ENCODE measurements around the gene MDFI. TPM values are rescaled to one million over a fixed set of nuclear protein-coding genes. Genes with fewer than 3 reads are reported as not detected.

The MDFI gene
- total RNA-seq, 4 donors from 2014 or later, result 24.3 to 120 (median 45.3) TPM

- ATAC-seq (ENCODE audit: low FRiP score) (no peak), DNase-seq (ENCODE audit: low spot score) (no peak)
- TF ChIP-seq, protein P1, sequence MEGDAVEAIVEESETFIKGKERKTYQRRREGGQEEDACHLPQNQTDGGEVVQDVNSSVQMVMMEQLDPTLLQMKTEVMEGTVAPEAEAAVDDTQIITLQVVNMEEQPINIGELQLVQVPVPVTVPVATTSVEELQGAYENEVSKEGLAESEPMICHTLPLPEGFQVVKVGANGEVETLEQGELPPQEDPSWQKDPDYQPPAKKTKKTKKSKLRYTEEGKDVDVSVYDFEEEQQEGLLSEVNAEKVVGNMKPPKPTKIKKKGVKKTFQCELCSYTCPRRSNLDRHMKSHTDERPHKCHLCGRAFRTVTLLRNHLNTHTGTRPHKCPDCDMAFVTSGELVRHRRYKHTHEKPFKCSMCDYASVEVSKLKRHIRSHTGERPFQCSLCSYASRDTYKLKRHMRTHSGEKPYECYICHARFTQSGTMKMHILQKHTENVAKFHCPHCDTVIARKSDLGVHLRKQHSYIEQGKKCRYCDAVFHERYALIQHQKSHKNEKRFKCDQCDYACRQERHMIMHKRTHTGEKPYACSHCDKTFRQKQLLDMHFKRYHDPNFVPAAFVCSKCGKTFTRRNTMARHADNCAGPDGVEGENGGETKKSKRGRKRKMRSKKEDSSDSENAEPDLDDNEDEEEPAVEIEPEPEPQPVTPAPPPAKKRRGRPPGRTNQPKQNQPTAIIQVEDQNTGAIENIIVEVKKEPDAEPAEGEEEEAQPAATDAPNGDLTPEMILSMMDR (IDR thresholded peaks at IDR 0.05), result no peak
Observed at GRCh38 chr6:41692730-41693129, 54.5 kb downstream of the MDFI start.

DNA sequence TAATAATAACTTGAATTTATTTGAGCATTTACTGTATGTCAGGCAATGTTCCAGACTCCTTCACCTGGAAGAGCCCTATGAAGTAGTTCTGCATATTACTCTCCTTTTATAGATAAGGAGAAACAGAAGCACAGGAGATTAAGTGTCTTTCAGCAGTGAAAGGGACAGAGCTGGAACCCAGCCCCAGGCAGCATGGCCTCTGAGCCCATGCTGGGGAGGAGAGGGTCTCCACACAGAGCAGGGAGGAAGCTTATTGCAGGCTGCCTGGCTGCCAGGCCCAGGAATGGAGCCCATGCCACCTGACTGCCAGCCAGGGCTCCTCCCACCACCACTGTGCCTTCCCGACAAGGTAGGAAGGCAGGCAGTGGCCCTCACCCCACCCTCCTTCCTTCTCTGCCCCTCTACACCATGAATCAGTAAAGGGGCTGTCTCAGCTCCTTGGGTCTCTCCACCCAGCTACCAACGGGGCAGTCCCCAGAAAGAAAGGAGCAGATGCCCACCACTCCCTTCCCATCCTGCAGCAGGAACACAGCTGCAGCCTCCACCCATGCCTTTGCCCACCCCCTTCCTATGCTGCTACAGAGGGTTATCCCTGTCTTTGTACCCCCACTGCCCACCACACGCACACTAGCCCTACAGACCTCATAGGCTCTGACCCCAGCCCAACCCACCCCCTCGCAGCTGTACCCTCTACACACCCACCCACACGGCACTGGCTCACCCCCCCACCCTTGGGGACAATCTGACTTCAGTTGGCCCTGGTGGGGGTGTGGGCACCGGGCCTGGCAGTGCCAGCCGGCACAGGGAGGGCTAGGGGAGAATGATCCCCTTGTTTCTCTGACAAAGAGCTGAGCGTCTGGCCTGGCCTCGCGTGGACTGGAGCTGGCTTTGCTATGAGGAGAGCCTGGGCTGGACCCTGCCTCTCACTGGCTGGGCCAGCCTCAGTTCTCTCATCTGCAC lies 55.3 kb downstream of the MDFI start:
- DNase-seq (ENCODE audit: low spot score), result no peak
- ATAC-seq (ENCODE audit: low FRiP score), result no peak
- TF ChIP-seq, protein P1 (IDR thresholded peaks at IDR 0.05), result no peak

DNA sequence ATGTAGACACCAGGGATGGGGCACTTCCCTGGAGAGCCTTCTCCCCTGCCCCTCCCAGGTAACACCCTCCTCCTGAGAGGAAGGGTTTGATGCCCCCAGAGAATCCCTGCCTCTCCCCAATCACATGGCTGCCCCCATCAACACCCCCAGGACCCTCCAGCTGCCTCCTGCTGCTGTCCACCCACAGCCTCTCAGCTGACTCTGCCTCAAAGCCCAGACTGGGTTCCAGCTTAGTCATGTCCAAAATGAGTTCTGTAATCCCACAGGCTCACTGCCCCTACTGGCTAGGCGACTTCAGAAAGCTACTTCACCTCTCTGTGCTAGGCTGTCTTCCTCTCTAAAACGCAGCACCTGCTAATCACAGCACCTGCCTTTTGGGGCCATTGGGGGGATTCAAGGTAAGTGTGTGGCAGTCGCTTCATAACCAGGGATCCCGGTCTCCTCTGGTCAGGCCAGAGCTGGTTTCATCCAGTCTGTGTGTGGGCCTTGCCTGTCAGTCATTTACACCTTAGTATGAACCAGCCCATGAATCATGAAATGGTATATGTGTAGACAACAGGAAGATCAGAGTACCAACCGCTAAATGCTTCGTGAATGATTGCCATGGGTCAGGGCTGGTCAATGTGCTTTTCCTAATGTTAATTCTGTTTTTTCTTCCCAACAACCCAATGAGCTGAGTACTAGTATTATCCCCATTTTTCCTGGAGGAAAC lies 56.7 kb downstream of the MDFI start:
- TF ChIP-seq, protein P1 (IDR thresholded peaks at IDR 0.05), result no peak
- no peak for ATAC-seq (ENCODE audit: low FRiP score)
- DNase-seq (ENCODE audit: low spot score), result no peak

- ATAC-seq (ENCODE audit: low FRiP score), result no peak
- TF ChIP-seq, protein P1 (IDR thresholded peaks at IDR 0.05), result no peak
- DNase-seq (ENCODE audit: low spot score), result no peak
Observed at GRCh38 chr6:41695825-41696224, 57.6 kb downstream of the MDFI start.

DNA sequence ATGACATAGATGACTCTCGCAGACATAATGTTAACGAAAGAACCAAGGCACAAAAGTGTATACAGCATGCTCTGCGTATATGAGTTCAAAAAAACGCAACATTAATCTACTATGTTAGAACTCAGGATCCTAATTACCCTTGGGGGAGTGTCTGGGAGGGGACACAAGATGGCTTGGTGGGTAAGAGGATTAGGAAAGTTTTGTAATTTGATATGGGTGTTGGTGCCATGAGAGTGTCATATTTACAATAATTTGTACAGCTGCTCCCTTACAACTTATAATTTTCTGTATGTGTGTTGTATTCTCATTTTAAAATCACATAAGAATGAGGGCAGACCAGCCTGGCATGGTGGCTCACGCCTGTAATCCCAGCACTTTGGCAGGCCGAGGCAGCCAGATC lies 58.5 kb downstream of the MDFI start:
- DNase-seq (ENCODE audit: low spot score), result no peak
- ATAC-seq (ENCODE audit: low FRiP score), result no peak
- TF ChIP-seq, protein P1 (IDR thresholded peaks at IDR 0.05), result no peak

GRCh38 chr6:41697861-41698781 lies 59.9 kb downstream of the MDFI start:
- ATAC-seq (ENCODE audit: low FRiP score) (no peak), DNase-seq (ENCODE audit: low spot score) (no peak)
- TF ChIP-seq, protein P1 (IDR thresholded peaks at IDR 0.05), result no peak
